HG02678 (cell line): ENCODE results near the gene CTNNBIP1.
"Not testable (repeated sequence)": the region's sequence is repeated elsewhere in the genome, so short reads cannot be mapped to it uniquely, and the experiment has no call there.

Source experiments
- ATAC-seq: cut with Tn5 transposase; IDR thresholded peaks from one replicate; pipeline ENCODE4 v1.9.1; 2021; ENCODE audit warnings: mild to moderate bottlenecking, moderate library complexity; ENCODE audit not compliant: unreplicated experiment

CTNNBIP1 gene

GRCh38 chr1:9811239-9811966 lies 98.7 kb downstream of the CTNNBIP1 start:
- no peak for ATAC-seq

- no peak for ATAC-seq
These were observed 101.0 kb downstream of the CTNNBIP1 start for GRCh38 chr1:9809100-9809510.

GRCh38 chr1:9808459-9808858 lies 101.6 kb downstream of the CTNNBIP1 start:
- no peak for ATAC-seq

GRCh38 chr1:9807541-9807940 lies 102.5 kb downstream of the CTNNBIP1 start:
- ATAC-seq: no peak

- not testable (repeated sequence) for ATAC-seq
These were observed 104.1 kb downstream of the CTNNBIP1 start for GRCh38 chr1:9805972-9806371.

- ATAC-seq: no peak
These were observed 105.0 kb downstream of the CTNNBIP1 start for GRCh38 chr1:9805006-9805508.

GRCh38 chr1:9803003-9803918 lies 106.8 kb downstream of the CTNNBIP1 start:
- ATAC-seq: not testable (repeated sequence)

GRCh38 chr1:9801909-9802308 lies 108.2 kb downstream of the CTNNBIP1 start:
- ATAC-seq: no peak
